Measurements from ENCODE around the gene SDK1.

The SDK1 gene

GRCh38 chr7:4045975-4046374 lies 744.9 kb downstream of the SDK1 start:
- H3K4me3 Mint-ChIP-seq: no peak overlapping the region
- H3K9me3 Mint-ChIP-seq: no peaks in the 10 kb centered on the region
- TF ChIP-seq CTCF (IDR thresholded peaks at IDR 0.05; ENCODE audit: unreplicated experiment in 3 of 3): no peak
- H3K27me3 Mint-ChIP-seq (ENCODE audit: low read depth): peaks cover 16% of the 10 kb centered on the region
- no peak overlapping the region for H3K27ac Mint-ChIP-seq
- H3K36me3 Mint-ChIP-seq (ENCODE audit: low read depth): no peaks in the 10 kb centered on the region
- peaks cover 8% of the 10 kb centered on the region for H3K4me1 Mint-ChIP-seq

DNA sequence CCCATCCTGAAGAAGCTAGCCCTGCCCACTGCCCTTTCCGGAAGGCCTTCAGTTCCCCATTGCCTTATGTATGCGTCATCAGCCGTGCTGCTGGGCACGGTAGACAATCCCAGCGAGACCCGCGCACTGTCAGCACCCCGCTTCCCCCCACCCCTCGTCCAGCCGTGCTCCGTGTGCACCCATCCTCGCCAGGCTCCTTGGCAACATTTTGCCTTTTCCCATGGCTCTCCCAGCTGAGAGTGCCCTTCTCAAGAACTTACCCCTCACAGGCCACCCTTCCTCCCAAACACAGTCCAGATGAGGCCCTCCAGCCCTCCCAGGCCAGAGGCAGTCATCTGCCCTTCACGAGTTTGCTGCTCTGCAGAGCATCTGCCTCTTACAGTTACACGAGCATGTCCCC lies 747.3 kb downstream of the SDK1 start:
- no peak overlapping the region for H3K27ac Mint-ChIP-seq
- no peak overlapping the region for H3K4me3 Mint-ChIP-seq
- no peak for TF ChIP-seq CTCF (IDR thresholded peaks at IDR 0.05; ENCODE audit: unreplicated experiment in 3 of 3)
- H3K4me1 Mint-ChIP-seq: peaks cover 6% of the 10 kb centered on the region
- peaks cover 2% of the 10 kb centered on the region for H3K36me3 Mint-ChIP-seq (ENCODE audit: low read depth)
- H3K9me3 Mint-ChIP-seq: no peaks in the 10 kb centered on the region
- peaks cover 8% of the 10 kb centered on the region for H3K27me3 Mint-ChIP-seq (ENCODE audit: low read depth)

- Mint-ChIP-seq H3K36me3 (ENCODE audit: low read depth) (peaks cover 8% of the 10 kb centered on the region), H3K4me1 (peaks cover 6% of the 10 kb centered on the region), H3K27ac (no peak overlapping the region), H3K9me3 (no peaks in the 10 kb centered on the region), H3K27me3 (ENCODE audit: low read depth) (peaks cover 6% of the 10 kb centered on the region), H3K4me3 (no peak overlapping the region)
- no peak for TF ChIP-seq CTCF (IDR thresholded peaks at IDR 0.05; ENCODE audit: unreplicated experiment in 3 of 3)
Observed at GRCh38 chr7:4049202-4049601, 748.1 kb downstream of the SDK1 start.

DNA sequence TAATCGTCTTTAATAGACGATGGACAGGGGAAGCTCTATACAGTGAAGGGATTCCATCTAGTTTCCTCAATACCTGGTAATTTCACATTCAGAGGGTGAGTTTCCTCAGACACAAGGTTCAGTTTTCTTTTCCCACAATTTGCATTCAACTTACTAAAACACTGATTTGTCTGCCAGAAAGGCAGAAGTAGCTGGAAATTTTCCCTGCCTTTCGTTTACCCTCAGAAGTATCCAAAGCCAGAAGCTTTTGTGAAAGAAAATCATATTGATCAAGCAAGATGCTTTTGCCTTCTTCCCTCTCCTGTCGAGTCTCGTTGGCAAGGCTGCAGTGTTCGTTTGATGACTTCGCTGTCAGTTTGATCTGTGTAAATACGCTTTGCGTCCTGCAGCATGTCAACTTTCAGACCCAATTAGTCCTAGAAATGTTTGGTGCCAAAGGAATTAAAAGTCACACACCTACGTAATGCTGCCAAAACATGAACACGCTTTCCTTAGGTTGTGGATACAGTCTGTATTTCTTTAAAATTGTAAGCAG lies 749.1 kb downstream of the SDK1 start:
- no peak overlapping the region for H3K4me3 Mint-ChIP-seq
- no peaks in the 10 kb centered on the region for H3K9me3 Mint-ChIP-seq
- TF ChIP-seq CTCF (IDR thresholded peaks at IDR 0.05; ENCODE audit: unreplicated experiment in 3 of 3): no peak
- no peak overlapping the region for H3K27ac Mint-ChIP-seq
- H3K4me1 Mint-ChIP-seq: peaks cover 10% of the 10 kb centered on the region
- peaks cover 15% of the 10 kb centered on the region for H3K36me3 Mint-ChIP-seq (ENCODE audit: low read depth)
- peaks cover 6% of the 10 kb centered on the region for H3K27me3 Mint-ChIP-seq (ENCODE audit: low read depth)

DNA sequence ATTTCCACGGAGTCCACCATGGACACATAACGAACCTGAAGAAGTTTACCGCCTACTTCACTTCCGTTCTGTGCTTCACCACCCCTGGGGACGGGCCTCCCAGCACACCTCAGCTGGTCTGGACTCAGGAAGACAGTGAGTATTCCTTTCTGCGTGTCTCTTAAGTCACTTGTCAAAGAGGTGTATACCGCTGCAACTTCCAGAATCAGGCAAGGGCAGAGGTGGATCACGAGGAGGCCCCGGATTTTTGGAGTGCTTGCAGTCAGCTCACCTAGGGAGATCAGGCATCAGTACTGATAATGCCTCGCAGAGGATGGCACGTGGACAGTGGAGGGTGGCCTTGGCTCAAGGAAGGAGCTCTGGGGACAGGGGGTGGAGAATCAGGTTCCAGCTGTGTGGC lies 750.6 kb downstream of the SDK1 start:
- Mint-ChIP-seq H3K36me3 (ENCODE audit: low read depth) (peaks cover 20% of the 10 kb centered on the region), H3K9me3 (peaks cover 4% of the 10 kb centered on the region), H3K27ac (peak overlapping the region in 1 of 3 experiments; percentile 4), H3K4me1 (peaks cover 10% of the 10 kb centered on the region), H3K27me3 (ENCODE audit: low read depth) (peaks cover 6% of the 10 kb centered on the region), H3K4me3 (no peak overlapping the region)
- no peak for TF ChIP-seq CTCF (IDR thresholded peaks at IDR 0.05; ENCODE audit: unreplicated experiment in 3 of 3)

GRCh38 chr7:4052130-4052529 lies 751.1 kb downstream of the SDK1 start:
- H3K36me3 Mint-ChIP-seq (ENCODE audit: low read depth): peaks cover 20% of the 10 kb centered on the region
- H3K27me3 Mint-ChIP-seq (ENCODE audit: low read depth): peaks cover 6% of the 10 kb centered on the region
- peaks cover 10% of the 10 kb centered on the region for H3K4me1 Mint-ChIP-seq
- no peak for TF ChIP-seq CTCF (IDR thresholded peaks at IDR 0.05; ENCODE audit: unreplicated experiment in 3 of 3)
- peak overlapping the region; percentile 2 to 9 (median 4) for H3K27ac Mint-ChIP-seq
- no peak overlapping the region for H3K4me3 Mint-ChIP-seq
- peaks cover 4% of the 10 kb centered on the region for H3K9me3 Mint-ChIP-seq

Data from nephron (organoid).